ENCODE data around the gene LCE1A. TPM values are rescaled to one million over a fixed set of nuclear protein-coding genes. Genes with fewer than 3 reads are reported as not detected.

Gene LCE1A
- polyA plus RNA-seq, 1 of the 3 experiments (the other 2 are of a cell fraction): not detected

DNA sequence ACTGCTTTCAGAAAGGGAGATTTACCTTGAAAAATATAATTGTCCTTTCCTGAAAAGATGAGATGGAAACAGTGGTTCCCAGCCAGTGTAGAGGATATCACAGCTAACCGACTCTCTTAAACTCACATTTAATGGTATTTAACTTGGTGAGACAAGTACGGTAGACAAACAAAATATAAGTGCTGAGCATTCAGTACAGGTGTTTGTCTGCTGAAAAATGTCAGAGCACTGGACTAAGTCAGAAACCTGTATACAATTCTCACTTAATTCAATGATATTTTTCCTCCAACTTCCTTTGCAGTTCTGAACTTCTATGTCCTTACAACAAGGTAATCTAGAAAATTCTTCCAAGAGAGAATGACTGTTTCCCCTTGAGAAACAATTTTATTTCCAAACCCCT lies 15.6 kb upstream of the LCE1A start, which contains the start of gene LCE1B:
TSS of gene LCE1B (plus strand) at position 301 of the 400 bp plus-strand sequence. CDS start 476 bp downstream, outside the sequence.
- Histone ChIP-seq H4K20me1 (ENCODE audit: insufficient read depth) (no peaks in the 10 kb centered on the region), H3K27ac (ENCODE audit: low read depth in 2 of 2, low read length in 1 of 2) (no peak within 1 kb of the TSS), H3K79me2 (ENCODE audit: insufficient read depth) (no peaks in the 10 kb centered on the region), H3K4me1 (ENCODE audit: control insufficient read depth in 1 of 2, insufficient read depth in 2 of 2, low read depth in 1 of 2, low read length in 1 of 2) (no peaks in the 10 kb centered on the region), H3K9me2 (no peaks in the 10 kb centered on the region), H3K9ac (no peak within 1 kb of the TSS), H3F3A (replicated peaks; ENCODE audit: insufficient read depth) (no peaks in the 10 kb centered on the region), H2AFZ (ENCODE audit: low read depth) (no peak within 1 kb of the TSS), H3K36me3 (replicated peaks in 1 of 2; ENCODE audit: control insufficient read depth in 1 of 2, insufficient read depth in 2 of 2, low read length in 1 of 2) (no peaks in the 10 kb centered on the region), H3K4me3 (ENCODE audit: low read depth in 2 of 2, low read length in 1 of 2) (no peak within 1 kb of the TSS), H3K27me3 (ENCODE audit: insufficient read depth) (no peaks in the 10 kb centered on the region), H3K9me3 (no peaks in the 10 kb centered on the region), H3K4me2 (no peak within 1 kb of the TSS)
- WGBS (ENCODE audit: low lambda C conversion rate): 8% methylated on average over 2 of the region's 2 CpGs
- TF ChIP-seq MXI1 (IDR thresholded peaks at IDR 0.05; ENCODE audit: low read depth, low read length) (no peak), SMC3 (IDR thresholded peaks at IDR 0.05; ENCODE audit: low read depth, low read length) (no peak), JUND (IDR thresholded peaks at IDR 0.05) (no peak), FOSL2 (IDR thresholded peaks at IDR 0.05; ENCODE audit: borderline replicate concordance, low read depth) (no peak), MEF2A (IDR thresholded peaks at IDR 0.05; ENCODE audit: borderline replicate concordance, low read depth) (no peak), RCOR1 (IDR thresholded peaks at IDR 0.05; ENCODE audit: low read length) (no peak), RFX5 (IDR thresholded peaks at IDR 0.05; ENCODE audit: low read length) (no peak), SIN3A (IDR thresholded peaks at IDR 0.05; ENCODE audit: borderline replicate concordance, low read depth, low read length) (no peak), CHD2 (IDR thresholded peaks at IDR 0.05; ENCODE audit: low read length, partially characterized antibody) (no peak), NFIC (IDR thresholded peaks at IDR 0.05; ENCODE audit: borderline replicate concordance) (no peak), TEAD4 (IDR thresholded peaks at IDR 0.05; ENCODE audit: borderline replicate concordance, insufficient read depth) (no peak), POLR2AphosphoS5 (IDR thresholded peaks at IDR 0.05; ENCODE audit: low read depth, low read length) (no peak), FOXM1 (IDR thresholded peaks at IDR 0.05; ENCODE audit: low read depth) (no peak), NRF1 (IDR thresholded peaks at IDR 0.05; ENCODE audit: low read depth, low read length) (no peak), TCF12 (IDR thresholded peaks at IDR 0.05) (no peak), RXRA (IDR thresholded peaks at IDR 0.05; ENCODE audit: borderline replicate concordance, low read depth) (no peak), GATA2 (CRISPR knock-in tag; IDR thresholded peaks at IDR 0.05) (no peak)
- TF ChIP-seq, protein P1, sequence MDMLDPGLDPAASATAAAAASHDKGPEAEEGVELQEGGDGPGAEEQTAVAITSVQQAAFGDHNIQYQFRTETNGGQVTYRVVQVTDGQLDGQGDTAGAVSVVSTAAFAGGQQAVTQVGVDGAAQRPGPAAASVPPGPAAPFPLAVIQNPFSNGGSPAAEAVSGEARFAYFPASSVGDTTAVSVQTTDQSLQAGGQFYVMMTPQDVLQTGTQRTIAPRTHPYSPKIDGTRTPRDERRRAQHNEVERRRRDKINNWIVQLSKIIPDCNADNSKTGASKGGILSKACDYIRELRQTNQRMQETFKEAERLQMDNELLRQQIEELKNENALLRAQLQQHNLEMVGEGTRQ (IDR thresholded peaks at IDR 0.05; ENCODE audit: borderline replicate concordance, low read depth, low read length): no peak
- TF ChIP-seq, protein P2, sequence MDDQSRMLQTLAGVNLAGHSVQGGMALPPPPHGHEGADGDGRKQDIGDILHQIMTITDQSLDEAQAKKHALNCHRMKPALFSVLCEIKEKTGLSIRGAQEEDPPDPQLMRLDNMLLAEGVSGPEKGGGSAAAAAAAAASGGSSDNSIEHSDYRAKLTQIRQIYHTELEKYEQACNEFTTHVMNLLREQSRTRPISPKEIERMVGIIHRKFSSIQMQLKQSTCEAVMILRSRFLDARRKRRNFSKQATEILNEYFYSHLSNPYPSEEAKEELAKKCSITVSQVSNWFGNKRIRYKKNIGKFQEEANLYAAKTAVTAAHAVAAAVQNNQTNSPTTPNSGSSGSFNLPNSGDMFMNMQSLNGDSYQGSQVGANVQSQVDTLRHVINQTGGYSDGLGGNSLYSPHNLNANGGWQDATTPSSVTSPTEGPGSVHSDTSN (IDR thresholded peaks at IDR 0.05): no peak
- TF ChIP-seq, protein P3, sequence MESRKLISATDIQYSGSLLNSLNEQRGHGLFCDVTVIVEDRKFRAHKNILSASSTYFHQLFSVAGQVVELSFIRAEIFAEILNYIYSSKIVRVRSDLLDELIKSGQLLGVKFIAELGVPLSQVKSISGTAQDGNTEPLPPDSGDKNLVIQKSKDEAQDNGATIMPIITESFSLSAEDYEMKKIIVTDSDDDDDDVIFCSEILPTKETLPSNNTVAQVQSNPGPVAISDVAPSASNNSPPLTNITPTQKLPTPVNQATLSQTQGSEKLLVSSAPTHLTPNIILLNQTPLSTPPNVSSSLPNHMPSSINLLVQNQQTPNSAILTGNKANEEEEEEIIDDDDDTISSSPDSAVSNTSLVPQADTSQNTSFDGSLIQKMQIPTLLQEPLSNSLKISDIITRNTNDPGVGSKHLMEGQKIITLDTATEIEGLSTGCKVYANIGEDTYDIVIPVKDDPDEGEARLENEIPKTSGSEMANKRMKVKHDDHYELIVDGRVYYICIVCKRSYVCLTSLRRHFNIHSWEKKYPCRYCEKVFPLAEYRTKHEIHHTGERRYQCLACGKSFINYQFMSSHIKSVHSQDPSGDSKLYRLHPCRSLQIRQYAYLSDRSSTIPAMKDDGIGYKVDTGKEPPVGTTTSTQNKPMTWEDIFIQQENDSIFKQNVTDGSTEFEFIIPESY (IDR thresholded peaks at IDR 0.05; ENCODE audit: borderline replicate concordance, low read depth): no peak
- DNase-seq: no peak
- POLR2A ChIA-PET: no interaction called here
- CTCF ChIA-PET: no interaction called here
